ENCODE results near the gene TRMU.

DNA sequence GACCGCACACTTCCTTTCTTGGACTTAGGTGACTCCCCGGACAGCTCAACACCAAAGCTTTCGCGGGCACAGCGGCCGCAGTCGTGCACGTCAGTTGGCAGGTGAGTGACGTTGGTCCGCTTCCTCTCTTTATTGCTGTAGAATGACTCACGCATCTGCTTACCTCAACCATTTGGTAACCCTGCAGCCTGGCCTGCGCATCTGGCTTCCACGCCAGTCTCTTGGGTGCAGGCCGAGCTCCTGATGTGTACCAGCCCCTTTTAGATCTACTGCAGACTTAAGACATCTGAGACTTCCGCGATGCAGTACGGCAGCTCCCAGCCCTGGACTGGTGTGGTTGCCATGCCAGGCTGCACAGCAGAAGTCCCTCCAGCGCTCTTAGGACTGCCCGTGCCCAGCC, 12.4 kb upstream of the TRMU start:
- no peak for TF ChIP-seq RCOR1 (IDR thresholded peaks at IDR 0.05; ENCODE audit: insufficient replicate concordance, low read length)
- no peak for TF ChIP-seq POLR2A (IDR thresholded peaks at IDR 0.05; ENCODE audit: low read depth, low read length)
- no peak for TF ChIP-seq CTCF (conservative IDR thresholded peaks at IDR 0.05; ENCODE audit: low read depth, low read length)
- no peak for TF ChIP-seq SMC3 (IDR thresholded peaks at IDR 0.05; ENCODE audit: low read depth, low read length)
- TF ChIP-seq NFE2L2 (IDR thresholded peaks at IDR 0.05; ENCODE audit: low read depth, low read length) = no peak
- TF ChIP-seq CHD1 (IDR thresholded peaks at IDR 0.05; ENCODE audit: low read depth, low read length) = no peak
- no peak for TF ChIP-seq CEBPB (IDR thresholded peaks at IDR 0.05; ENCODE audit: low read depth, low read length)
- no peak for TF ChIP-seq MAFK (IDR thresholded peaks at IDR 0.05; ENCODE audit: low read depth, low read length)
- TF ChIP-seq RFX5 (IDR thresholded peaks at IDR 0.05; ENCODE audit: low read depth, low read length) = no peak
- TF ChIP-seq RAD21 (IDR thresholded peaks at IDR 0.05; ENCODE audit: low read length) = no peak
